ENCODE measurements around the gene ELFN1.
"Not testable (repeated sequence)": the region's sequence is repeated elsewhere in the genome, so short reads cannot be mapped to it uniquely, and the experiment has no call there.

Gene ELFN1

DNA sequence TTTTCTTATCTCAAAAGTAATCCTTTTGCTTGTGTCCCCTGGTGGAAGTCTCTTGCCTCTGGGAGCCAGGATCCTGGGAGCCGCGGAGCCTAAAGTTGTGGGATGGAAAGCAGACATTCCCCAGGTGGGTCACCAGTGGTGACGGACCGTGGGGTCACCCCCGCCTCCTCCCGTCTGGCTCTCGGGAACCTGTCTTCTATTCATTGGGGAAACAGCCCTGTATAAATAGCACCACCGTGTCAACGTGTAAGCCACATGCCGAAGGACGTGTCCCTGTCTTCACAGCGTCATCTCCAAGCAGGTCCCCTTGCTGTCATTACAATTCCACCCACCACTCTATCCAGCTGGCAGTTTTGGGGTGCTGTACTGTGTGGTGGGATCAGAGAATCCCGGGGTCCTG lies 87.5 kb downstream of the ELFN1 start:
- DNase-seq (ENCODE audit: low read depth) = no peak

DNA sequence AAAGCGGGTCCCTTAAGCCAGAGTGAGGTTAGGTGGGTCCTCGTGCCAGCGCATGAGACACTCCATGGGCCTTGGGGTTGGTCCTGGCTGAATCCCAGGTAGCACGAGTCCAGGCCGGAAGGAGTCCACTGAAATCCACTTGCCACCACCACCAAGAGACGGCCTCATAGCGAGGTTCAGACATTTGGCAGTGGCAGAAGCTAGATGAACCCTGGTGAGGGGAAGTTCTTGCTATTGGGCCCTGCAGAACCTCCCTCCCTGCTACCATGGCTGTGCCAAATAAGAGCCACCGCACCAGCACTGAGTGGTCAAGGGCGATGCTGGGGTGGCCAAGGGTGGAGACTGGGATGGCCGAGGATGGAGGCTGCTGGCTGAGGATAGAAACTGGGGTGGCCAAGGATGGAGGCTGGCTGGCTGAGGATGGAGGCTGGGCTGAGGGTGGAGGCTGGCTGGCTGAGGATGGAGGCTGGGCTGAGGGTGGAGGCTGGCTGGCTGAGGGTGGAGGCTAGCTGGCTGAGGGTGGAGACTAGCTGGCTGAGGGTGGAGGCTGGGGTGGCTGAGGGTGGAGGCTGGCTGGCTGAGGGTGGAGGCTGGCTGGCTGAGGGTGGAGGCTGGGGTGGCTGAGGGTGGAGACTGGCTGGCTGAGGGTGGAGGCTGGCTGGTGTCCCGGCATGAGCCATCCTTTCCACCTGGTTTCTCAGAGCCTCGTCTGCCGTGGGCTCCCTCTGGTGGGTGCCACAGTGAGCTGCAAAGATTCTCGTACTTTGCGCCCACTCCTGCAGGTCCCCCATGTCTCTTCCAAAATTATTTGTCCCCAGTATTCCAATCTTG lies 88.2 kb downstream of the ELFN1 start:
- DNase-seq (ENCODE audit: low read depth) = no peak

DNA sequence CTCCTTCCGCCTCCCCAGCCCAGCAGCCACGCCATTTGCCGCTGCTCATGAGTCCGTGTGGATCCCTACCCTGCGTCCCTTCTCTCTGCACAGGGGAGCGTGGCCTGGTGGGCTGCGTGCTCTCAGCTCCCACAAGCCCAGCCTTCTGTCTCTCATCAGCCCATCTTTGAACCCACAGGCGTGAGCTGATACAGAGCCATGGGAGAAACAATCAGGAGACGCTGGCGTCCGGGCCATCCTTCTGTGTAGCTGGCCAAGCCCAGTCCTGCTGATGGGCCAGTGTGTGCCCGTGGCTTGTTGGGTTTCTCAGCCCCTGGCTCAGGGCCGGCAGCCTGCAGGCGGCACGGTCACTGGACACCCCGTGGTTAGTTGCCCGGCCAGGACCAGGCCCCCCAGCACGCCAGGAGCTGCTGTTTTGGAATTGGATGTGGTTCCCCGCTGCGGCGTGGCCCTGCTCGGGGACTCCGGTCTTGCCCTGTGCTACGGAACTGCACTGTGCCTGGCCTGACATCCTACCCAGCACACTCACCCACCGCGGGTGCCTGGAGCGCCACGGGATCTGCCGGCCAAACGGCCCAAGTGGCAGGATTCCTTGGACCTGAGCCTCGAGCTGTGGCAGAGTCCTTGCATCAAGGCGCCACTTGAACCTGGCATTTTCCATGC lies 88.9 kb downstream of the ELFN1 start:
- DNase-seq (ENCODE audit: low read depth) = no peak

DNA sequence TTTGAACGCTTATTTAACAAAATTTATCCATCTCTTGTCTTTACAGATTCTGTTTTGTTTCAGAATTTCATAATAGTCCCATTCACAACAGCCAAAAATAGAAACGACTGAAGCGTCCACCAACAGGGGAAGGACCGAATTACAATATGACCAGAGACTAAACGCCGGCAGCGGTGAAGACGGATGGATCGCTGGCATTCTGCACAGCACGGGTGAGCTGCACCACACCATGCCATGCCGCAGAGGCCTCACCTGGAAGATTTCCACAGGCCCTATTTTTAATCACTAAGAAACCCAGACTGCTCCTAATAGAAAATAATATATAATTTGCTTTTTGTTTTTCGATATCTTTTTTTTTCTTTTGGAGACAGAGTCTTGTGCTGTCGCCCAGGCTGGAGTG lies 91.0 kb downstream of the ELFN1 start:
- DNase-seq (ENCODE audit: low read depth) = no peak

DNA sequence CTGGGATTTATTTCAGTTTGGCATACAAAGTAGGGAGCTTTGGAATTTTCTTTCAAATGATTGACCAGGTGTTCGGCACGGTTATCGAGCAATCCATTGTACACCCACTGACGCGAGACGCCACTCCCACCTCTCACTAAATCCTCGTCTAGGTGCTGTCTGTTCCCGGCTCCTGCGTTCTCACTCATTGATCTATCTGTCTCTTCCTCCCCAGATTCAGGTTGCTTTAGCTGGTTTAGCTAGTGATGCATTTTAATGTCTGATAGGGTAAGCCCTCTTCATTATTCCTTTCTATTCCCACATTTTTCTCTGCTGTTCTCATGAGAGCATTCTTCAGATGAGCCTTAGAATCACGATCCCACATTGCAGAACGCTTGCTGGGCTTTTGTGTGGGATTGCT lies 91.7 kb downstream of the ELFN1 start:
- DNase-seq (ENCODE audit: low read depth) = no peak

DNA sequence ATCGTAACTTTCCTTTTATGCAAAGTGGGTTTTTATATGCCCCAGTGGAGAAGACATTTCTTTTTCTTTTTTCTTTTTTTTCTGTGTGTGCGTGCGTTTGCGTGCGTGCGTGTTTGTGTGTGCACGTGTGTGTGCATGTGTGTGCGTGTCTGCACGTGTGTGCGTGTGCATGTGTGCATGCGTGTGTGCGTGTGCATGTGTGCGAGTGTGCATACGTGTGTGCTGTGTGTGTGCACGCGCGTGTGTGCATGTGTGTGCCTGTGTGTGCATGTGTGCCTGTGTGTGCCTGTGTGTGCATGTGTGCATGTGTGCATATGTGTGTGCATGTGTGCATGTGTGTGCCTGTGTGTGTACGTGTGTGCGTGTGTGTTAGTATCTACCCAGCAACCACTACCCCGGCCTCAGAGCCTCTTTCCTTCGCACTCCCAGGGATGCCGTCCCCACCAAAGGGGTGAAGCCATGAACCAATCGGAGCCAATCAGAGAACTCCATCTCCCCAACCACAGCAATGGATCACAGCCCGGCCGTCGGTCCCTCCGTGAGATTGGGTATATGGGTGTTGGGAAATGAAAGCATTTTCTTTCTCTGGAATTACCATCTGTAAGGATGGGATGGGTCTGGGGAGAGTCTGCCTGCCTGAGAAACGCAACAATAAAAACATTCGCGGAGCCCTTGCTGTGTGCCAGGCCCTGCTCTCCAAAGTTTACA lies 92.3 kb downstream of the ELFN1 start:
- DNase-seq (ENCODE audit: low read depth) = no peak

DNA sequence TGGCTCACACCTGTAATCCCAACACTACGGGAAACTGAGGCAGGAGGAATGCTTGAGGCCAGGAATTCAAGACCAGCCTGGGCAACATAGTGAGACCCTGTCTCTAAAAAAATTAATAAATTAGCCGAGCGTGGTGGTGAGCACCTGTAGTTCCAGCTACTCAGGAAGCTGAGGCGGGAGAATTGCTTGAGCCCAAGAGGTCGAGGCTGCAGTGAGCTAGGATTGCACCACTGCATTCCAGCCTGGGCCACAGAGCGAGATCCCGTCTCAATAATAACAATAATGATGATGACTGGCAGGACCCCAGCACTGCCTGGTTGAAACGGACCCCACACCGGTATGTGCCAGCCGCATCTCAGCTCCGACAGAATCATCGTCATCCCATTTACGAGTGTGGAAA lies 93.0 kb downstream of the ELFN1 start:
- DNase-seq (ENCODE audit: low read depth) = no peak

DNA sequence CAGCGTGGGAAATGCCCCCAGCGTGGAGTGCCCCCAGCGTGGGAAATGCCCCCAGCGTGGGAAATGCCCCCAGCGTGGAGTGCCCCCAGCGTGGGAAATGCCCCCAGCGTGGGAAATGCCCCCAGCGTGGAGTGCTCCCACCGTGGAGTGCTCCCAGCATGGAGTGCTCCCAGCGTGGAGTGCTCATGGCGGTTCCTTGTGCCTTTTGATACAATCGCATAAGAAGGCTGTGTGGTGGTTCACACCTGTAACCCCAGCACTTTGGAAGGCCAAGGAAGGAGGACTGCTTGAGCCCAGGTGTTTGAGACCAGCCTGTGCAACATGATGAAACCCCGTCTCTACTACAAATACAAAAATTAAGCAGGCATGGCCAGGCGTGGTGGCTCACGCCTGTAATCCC lies 93.8 kb downstream of the ELFN1 start:
- DNase-seq (ENCODE audit: low read depth) = not testable (repeated sequence)

DNA sequence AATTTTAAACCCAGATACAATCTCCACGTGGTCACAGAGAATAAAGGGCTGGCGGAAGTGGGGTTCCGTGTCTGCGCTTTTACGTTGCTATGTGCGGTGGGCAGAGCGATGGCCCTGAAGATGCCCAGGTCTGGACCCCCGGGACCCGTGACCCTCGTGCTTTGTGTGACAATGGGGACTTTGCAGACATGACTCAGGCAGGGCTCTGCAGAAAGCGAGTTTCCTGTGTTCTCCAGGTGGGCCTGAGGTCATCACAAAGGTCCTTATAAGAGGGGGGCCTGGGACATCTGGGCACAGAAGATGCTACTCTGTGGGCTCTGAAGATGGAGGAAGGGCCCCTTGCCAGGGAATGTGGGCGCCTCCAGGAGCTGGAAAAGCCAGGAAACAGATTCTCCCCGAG lies 95.3 kb downstream of the ELFN1 start:
- no peak for DNase-seq (ENCODE audit: low read depth)

DNA sequence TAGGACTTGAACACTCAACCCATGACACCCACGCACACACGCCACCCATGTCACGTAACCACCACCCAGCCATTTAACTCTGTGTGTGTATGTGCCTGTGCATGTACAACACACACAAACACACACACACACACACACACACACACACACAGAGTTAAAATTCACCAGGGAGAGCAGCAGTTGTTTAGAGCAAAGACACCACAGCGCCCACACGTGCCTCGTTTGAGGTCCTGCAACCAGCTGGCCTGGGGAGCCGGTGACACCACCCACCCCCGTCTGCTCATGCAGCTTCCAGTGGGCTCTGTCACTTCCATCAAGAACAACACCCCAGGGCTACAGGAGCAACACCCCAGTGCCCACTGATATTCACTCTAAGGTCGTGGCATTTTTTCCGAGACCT lies 97.4 kb downstream of the ELFN1 start:
- DNase-seq (ENCODE audit: low read depth) = no peak

DNA sequence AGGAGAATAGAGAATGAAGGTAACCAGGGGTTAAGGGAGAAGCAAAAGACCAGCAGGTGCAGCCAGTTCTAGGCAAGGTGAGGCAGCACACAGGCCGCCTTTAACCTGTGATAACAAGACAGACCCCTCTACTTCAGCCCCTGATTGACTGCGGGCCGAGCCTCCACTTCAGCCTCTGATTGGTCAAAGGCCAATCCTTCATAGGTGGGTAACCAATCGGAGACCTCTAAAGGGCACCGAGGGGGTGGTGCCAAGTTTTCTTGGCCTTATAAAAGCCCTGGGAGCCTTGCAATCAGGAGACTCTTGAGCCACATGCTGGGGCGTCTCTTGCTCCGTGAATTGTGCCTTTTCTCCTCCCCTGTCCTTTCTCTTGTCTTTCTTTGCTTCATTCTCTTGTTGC lies 98.8 kb downstream of the ELFN1 start:
- DNase-seq (ENCODE audit: low read depth) = no peak

DNA sequence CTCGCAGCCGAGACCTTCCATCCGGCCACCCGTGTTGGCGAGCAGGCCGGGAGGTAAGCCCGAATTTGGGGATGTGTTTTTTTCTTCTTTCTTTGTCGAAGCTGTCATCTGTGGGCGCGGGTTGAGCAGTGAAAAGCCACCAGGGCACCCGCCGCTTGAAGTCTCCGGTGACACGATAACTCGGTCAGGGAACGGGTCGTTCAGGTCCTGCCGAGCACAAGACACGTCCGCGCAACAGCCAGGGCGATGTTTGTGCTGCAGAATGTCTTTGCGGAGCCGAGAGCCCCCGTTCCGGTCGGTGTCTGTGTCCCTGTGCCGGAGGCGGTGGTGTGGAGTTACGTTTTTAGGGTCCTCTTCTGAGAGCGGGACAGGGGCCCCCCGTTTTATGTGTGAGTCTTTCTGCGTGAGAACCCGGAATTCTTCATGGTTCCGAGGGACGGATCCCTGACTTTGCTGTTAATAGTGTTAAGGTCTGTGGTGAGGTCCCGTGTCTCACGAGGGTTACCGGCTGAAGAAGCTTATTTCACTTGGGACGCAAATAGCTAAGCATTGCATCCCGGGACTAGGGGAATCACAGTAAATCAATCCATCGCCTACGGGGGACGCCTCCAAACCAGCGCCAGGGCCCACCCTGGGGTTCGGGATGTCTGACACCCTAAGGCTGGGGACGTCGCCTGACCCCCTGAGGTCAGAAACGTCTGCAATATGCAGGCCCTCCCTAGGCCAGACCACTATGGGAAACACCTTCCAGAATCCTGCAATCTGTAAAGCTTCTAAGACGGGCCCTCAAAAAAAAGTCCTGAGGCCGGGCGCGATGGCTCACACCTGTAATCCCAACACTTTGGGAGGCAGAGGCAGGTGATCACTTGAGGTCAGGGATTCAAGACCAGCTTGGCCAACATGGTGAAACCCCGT lies 99.5 kb downstream of the ELFN1 start:
- DNase-seq (ENCODE audit: low read depth) = no peak

DNA sequence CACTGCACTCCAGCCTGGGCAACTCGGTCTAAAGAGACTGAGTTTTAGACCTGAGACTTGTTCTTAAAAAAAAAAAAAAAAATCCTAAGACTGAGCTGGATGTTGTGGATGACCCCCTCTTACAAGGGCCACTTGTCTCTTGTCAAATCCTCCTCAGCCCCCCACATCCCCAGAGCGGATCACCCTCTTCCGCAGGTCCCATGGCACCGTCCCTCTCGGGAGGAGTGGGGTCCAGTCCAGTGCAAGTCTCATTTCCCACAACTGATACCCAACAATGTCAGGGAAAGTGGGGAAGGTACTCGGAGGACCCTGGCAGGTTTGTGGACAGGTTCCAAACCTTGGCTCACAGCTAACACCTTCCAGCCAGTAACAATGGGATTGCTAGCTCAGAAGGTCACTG lies 100.3 kb downstream of the ELFN1 start:
- DNase-seq (ENCODE audit: low read depth) = no peak

DNA sequence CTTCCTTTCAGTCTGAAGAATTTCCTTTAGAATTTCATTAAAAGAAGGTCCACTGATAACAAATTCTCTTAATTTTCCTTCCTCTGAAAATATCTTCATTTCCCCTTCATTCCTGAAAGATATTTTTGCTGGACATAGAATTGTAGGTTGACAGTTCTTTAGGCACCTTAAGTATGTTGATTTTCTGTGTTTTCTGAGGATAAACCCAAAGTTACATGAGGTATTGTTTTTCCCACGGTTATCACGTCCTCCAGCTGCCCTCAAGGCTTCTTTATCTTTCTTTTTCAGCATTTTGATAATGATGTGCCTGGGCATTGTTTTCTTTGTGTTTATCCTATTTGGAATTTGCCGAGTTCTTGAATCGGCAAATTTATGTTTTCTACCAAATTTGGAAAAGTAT lies 105.3 kb downstream of the ELFN1 start:
- DNase-seq (ENCODE audit: low read depth) = no peak

DNA sequence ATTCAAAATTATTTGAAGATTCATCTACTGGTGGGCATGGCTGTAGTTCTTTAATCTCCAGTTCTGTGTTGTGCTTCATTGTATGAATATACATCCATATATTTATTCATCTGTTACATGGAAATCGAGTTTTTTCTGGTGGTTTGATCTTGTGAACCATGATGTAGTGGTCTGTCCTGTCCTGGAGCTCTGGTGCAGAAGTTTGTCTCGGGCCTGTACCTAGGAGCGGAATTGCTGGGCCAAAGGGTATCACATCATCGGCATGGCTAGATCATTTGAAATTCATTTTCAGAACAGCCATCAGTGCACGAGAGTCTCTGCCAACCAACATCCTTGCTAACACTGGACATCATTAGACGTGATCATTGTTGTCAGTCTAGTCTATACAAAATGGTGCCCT lies 107.0 kb downstream of the ELFN1 start:
- DNase-seq (ENCODE audit: low read depth) = no peak

DNA sequence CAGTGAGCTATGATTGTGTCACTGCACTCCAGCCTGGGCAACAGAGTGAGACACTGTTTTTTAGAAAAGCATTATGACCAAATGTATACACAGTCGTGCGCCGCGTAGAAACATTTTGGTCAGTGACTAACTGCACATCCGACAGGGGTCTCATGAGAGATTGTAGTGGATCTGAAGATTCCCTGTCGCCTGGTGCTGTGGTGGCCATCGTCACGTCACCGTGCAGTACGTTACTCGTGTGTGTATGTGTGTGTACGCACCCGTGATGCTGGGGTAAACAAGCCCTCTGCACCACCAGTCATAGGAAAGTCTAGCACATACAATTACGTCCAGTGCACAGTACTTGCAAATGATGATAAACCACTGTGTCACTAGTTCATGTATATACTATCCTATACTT lies 109.4 kb downstream of the ELFN1 start:
- DNase-seq (ENCODE audit: low read depth) = no peak

DNA sequence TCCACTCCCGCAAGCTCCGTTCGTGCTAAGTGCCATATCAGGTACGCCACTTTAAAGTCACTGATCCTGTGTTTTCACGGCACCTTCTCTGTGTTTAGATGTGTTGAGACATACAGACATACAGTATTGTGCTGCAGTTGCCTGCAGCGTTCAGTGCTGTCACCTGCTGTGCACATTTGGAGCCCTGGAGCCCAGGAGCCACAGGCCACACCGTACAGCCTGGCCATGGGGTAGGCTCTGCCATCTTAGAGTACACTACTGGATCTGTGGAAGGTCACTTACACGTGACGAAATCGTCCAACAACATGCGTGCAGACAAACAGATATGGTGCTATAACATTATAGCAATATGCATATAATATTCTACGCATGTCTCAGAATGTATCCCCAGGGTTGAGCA lies 111.3 kb downstream of the ELFN1 start:
- DNase-seq (ENCODE audit: low read depth) = no peak

DNA sequence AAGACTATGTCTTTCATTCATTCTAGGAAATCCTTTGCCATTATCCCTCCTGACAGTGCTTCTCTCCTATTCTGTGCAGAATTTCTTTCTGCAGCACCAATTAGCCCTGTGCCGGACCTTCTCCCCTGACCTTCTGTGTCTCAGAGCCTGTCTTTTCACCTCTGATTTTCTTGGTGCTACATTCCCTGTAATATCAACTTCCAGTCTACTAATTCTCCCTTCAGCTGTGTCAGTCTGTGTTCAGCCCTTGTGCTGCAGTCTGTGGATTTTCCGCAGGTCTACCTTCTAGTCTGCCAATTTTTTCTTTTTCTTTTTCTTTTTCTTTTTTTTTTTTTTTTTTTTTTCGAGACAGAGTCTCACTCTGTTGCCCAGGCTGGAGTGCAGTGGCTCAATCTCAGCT lies 115.8 kb downstream of the ELFN1 start:
- DNase-seq (ENCODE audit: low read depth) = no peak

DNA sequence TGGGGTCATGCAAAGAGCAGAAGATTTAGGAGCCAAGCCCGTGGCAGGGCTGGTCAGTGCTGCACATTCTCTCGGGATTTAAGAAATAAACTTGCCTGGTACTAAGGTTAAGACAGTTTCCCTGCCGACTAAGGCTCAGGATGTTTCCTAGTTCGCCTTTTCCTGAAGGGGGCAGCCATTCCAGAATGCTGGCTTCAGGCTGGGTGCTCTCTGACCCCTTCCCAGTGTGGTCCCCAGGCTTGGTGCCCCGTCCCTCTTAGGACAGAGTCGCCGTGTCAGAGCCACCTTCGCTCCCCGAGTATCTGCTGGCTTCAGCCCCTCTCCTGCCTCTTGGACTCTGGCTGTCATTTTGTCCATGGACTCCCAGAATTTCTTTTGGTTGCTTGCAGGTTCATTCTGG lies 117.2 kb downstream of the ELFN1 start:
- DNase-seq (ENCODE audit: low read depth) = no peak

DNA sequence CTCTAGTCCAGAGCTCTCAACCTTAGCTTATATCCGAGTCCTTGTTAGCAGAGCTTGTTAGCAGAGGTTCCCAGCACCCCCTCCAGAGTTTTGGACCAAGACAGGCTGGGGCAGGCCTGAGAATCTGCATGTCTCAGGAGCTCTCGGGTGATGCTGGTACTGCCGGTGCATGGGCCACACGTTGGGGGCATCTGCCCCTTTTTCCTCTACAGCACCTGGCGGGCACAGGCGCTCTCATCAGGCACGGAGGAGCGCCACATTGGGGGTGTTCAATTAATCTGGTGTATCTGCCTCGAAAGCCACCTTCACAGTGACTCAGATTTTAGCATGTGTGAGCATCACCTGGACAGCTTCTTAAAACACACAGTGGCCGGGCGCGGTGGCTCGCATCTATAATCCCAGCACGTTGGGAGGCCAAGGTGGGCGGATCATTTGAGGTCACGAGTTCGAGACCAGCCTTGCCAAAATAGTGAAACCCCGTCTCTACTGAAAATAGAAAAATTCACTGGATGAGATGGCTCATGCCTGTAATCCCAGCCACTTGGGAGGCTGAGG lies 117.7 kb downstream of the ELFN1 start:
- DNase-seq (ENCODE audit: low read depth) = no peak

DNA sequence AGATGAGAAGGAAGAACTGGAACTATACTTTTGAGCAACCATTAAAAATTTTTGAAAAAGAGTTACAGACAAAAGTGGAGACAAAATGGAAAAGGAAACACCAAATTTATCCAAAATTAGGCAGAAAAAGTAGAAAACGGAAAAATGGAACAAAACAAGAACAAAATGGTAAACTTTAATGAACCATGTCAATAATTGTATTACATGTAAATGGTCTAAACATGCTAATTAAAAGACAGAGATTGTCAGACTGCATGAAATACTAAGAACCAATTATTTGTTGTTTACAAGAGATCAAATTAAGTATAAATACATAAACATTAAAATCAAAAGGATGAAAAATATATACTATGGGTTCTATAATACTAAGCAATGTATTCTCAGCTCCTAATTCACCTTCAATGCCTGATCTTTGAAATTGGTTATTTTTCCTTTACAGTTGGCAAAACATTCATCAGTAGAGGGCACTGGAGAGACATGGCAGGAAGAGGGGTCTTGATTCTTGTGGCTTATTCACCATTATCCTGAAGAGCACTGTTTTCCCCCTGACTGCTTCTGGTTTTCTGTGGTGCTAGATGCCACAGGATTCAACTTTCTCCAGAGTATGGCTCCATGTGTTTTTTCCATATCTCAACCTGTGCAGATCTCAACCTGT lies 124.9 kb downstream of the ELFN1 start:
- no peak for DNase-seq (ENCODE audit: low read depth)

Measured in non-pigmented ciliary epithelial cell (primary cell).